DOHH2 (cell line): ENCODE measurements around the gene GALNT17.

Experiments
- H3F3A ChIP-seq: fragments of 200-600 bp; sonication (generic), shearing (Covaris generic); 2 replicates; pipeline ENCODE4 v1.6.0; 2016; ENCODE audit warnings: antibody characterized with exemption, mild to moderate bottlenecking; ENCODE audit not compliant: control insufficient read depth, insufficient read depth
- H3K27ac ChIP-seq: fragments of 200-600 bp; sonication (generic); 2 replicates; pipeline ENCODE4 v1.5.1; 2014; ENCODE audit warnings: low read depth, mild to moderate bottlenecking, low read length, moderate library complexity
- H3K27me3 ChIP-seq: fragments of 200-600 bp; sonication (generic); 2 replicates; pipeline ENCODE4 v1.6.1; 2014; ENCODE audit warnings: mild to moderate bottlenecking, low read length, mixed read lengths; ENCODE audit not compliant: control insufficient read depth
- H3K36me3 ChIP-seq: fragments of 200-600 bp; sonication (generic); 2 replicates; pipeline ENCODE4 v1.6.1; 2014; ENCODE audit warnings: mild to moderate bottlenecking, low read length, moderate library complexity, mixed read lengths; ENCODE audit not compliant: control insufficient read depth
- H3K4me1 ChIP-seq: fragments of 200-600 bp; sonication (generic); 2 replicates; pipeline ENCODE4 v1.6.1; 2014; ENCODE audit warnings: mild to moderate bottlenecking, low read length, mixed read lengths; ENCODE audit not compliant: control insufficient read depth
- H3K4me2 ChIP-seq: fragments of 200-600 bp; sonication (generic); 2 replicates; pipeline ENCODE4 v1.6.0; 2014; ENCODE audit warnings: mild to moderate bottlenecking, low read length, moderate library complexity
- H3K4me3 ChIP-seq: fragments of 200-600 bp; sonication (generic); 2 replicates; pipeline ENCODE4 v1.5.1; 2014; ENCODE audit warnings: mild to moderate bottlenecking, low read length, mixed read lengths
- H3K79me2 ChIP-seq: fragments of 200-600 bp; sonication (generic); 2 replicates; pipeline ENCODE4 v1.6.1; 2014; ENCODE audit warnings: mild to moderate bottlenecking, low read length, mixed read lengths; ENCODE audit not compliant: control insufficient read depth
- H3K9me2 ChIP-seq: fragments of 200-600 bp; sonication (generic); replicated peaks from 2 replicates; pipeline ENCODE4 v1.6.1; 2014; ENCODE audit warnings: mild to moderate bottlenecking, low read length, mixed read lengths; ENCODE audit not compliant: control insufficient read depth
- H3K9me3 ChIP-seq: fragments of 200-600 bp; sonication (generic); 2 replicates; pipeline ENCODE4 v1.6.1; 2014; ENCODE audit warnings: antibody characterized with exemption, low read length, mixed read lengths; ENCODE audit not compliant: control insufficient read depth, insufficient read depth
- H4K20me1 ChIP-seq: fragments of 200-600 bp; sonication (generic); 2 replicates; pipeline ENCODE4 v1.6.0; 2014; ENCODE audit warnings: low read depth, mild to moderate bottlenecking, antibody characterized with exemption, low read length, moderate library complexity; ENCODE audit not compliant: control insufficient read depth, insufficient read depth
- EZH2phosphoT487 ChIP-seq: fragments of 200-600 bp; sonication (generic); IDR thresholded peaks from 2 replicates; pipeline ENCODE4 v1.6.1; 2017; ENCODE audit warnings: borderline replicate concordance, mild to moderate bottlenecking, antibody characterized with exemption, low read length, moderate library complexity, mixed read lengths
- TF ChIP-seq, protein P1 (sequence below): fragments of 200-600 bp; sonication (generic); IDR thresholded peaks from one replicate; pipeline ENCODE4 v1.5.1; 2014; ENCODE audit warnings: antibody characterized with exemption, mild to moderate bottlenecking, low read depth, low read length; ENCODE audit not compliant: poor library complexity, severe bottlenecking

Gene GALNT17

DNA sequence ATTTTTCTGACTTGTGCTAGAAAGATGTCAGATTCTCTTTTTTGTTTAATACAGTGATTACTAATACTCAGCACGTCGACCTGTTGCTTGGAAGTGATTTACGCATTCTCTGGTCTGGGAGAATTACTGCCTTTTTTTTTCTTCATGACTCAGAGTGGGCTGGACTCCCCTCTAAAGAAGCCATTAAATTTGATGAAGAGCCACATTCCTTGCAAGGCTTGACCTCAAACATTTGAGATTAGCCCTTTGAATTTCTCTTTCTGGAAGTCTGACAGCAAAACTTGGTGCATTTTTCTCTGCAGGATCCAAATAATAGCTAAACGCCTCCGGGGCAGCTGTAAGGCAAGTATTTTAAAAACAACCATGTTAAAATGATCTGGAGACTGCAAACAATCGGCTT is 171.6 kb downstream of the GALNT17 start:
- H3K9me3 ChIP-seq: no peaks in the 10 kb centered on the region
- no peak overlapping the region for H3K4me3 ChIP-seq
- TF ChIP-seq, protein P1, sequence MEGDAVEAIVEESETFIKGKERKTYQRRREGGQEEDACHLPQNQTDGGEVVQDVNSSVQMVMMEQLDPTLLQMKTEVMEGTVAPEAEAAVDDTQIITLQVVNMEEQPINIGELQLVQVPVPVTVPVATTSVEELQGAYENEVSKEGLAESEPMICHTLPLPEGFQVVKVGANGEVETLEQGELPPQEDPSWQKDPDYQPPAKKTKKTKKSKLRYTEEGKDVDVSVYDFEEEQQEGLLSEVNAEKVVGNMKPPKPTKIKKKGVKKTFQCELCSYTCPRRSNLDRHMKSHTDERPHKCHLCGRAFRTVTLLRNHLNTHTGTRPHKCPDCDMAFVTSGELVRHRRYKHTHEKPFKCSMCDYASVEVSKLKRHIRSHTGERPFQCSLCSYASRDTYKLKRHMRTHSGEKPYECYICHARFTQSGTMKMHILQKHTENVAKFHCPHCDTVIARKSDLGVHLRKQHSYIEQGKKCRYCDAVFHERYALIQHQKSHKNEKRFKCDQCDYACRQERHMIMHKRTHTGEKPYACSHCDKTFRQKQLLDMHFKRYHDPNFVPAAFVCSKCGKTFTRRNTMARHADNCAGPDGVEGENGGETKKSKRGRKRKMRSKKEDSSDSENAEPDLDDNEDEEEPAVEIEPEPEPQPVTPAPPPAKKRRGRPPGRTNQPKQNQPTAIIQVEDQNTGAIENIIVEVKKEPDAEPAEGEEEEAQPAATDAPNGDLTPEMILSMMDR: no peak
- no peak for TF ChIP-seq EZH2phosphoT487
- H3K9me2 ChIP-seq: no peaks in the 10 kb centered on the region
- H3K4me2 ChIP-seq: no peak overlapping the region
- H3F3A ChIP-seq: no peaks in the 10 kb centered on the region
- H3K4me1 ChIP-seq: no peaks in the 10 kb centered on the region
- H3K27me3 ChIP-seq: no peaks in the 10 kb centered on the region
- H3K36me3 ChIP-seq: no peaks in the 10 kb centered on the region
- H4K20me1 ChIP-seq: no peaks in the 10 kb centered on the region
- H3K79me2 ChIP-seq: no peaks in the 10 kb centered on the region
- no peak overlapping the region for H3K27ac ChIP-seq

- no peaks in the 10 kb centered on the region for H3K4me1 ChIP-seq
- TF ChIP-seq, protein P1: no peak
- TF ChIP-seq EZH2phosphoT487: no peak
- no peaks in the 10 kb centered on the region for H3K9me2 ChIP-seq
- H3K27ac ChIP-seq: no peak overlapping the region
- H3K36me3 ChIP-seq: no peaks in the 10 kb centered on the region
- no peak overlapping the region for H3K4me3 ChIP-seq
- peaks cover 2% of the 10 kb centered on the region; the same call in 1 of the 2 replicates for H3K9me3 ChIP-seq
- no peaks in the 10 kb centered on the region for H4K20me1 ChIP-seq
- H3F3A ChIP-seq: no peaks in the 10 kb centered on the region
- H3K79me2 ChIP-seq: no peaks in the 10 kb centered on the region
- H3K4me2 ChIP-seq: no peak overlapping the region
- no peaks in the 10 kb centered on the region for H3K27me3 ChIP-seq
Observed at GRCh38 chr7:71308096-71308495, 176.2 kb downstream of the GALNT17 start.

GRCh38 chr7:71311576-71311975 is 179.6 kb downstream of the GALNT17 start:
- Histone ChIP-seq H3K27me3 (no peaks in the 10 kb centered on the region), H3K9me3 (peaks cover 2% of the 10 kb centered on the region; the same call in 1 of the 2 replicates), H3K36me3 (no peaks in the 10 kb centered on the region), H3F3A (no peaks in the 10 kb centered on the region), H3K27ac (no peak overlapping the region), H3K79me2 (no peaks in the 10 kb centered on the region), H3K9me2 (no peaks in the 10 kb centered on the region), H3K4me1 (no peaks in the 10 kb centered on the region), H3K4me2 (no peak overlapping the region), H4K20me1 (no peaks in the 10 kb centered on the region), H3K4me3 (no peak overlapping the region)
- TF ChIP-seq, protein P1: no peak
- TF ChIP-seq EZH2phosphoT487: no peak
